SK-N-MC (cell line): ENCODE data around the gene PRSS58.

Experiments used
- DNase-seq: peaks from one replicate; pipeline ENCODE4 v3.0.0-alpha.2; 2011; ENCODE audit warnings: low read depth, low spot score
- H3K27ac ChIP-seq: fragments of 200-600 bp; sonication (generic); 2 replicates; pipeline ENCODE4 v1.5.1; 2016; ENCODE audit warnings: mixed run types
- H3K36me3 ChIP-seq: fragments of 200-600 bp; sonication (generic); 2 replicates; pipeline ENCODE4 v1.6.1; 2017; ENCODE audit warnings: antibody characterized with exemption, low read length, mixed read lengths; ENCODE audit not compliant: insufficient read depth
- H3K4me3 ChIP-seq: fragments of 200-600 bp; sonication (generic); 2 replicates; pipeline ENCODE4 v1.5.1; 2016
- H3K9ac ChIP-seq: fragments of 200-600 bp; sonication (generic); 2 replicates; pipeline ENCODE4 v1.8.0; 2017; ENCODE audit warnings: mixed run types, mixed read lengths; ENCODE audit not compliant: insufficient read length
- H3K9me3 ChIP-seq: fragments of 200-600 bp; sonication (generic); 2 replicates; pipeline ENCODE4 v1.6.1; 2017; ENCODE audit warnings: low read depth, mild to moderate bottlenecking, antibody characterized with exemption, low read length, moderate library complexity, mixed read lengths
- EZH2 ChIP-seq: fragments of 200-600 bp; sonication (generic); IDR thresholded peaks from one replicate; pipeline ENCODE4 v1.6.1; 2017; ENCODE audit warnings: antibody characterized with exemption
- FOXP2 ChIP-seq: optimal IDR thresholded peaks from 2 replicates; pipeline ENCODE3; 2011; ENCODE audit warnings: mild to moderate bottlenecking, moderate library complexity; ENCODE audit not compliant: insufficient read depth; ENCODE audit errors: extremely low read length, control extremely low read depth
- POLR2AphosphoS5 ChIP-seq: IDR thresholded peaks from 2 replicates; pipeline ENCODE4 v1.6.1; 2012; ENCODE audit warnings: mild to moderate bottlenecking, low read depth, low read length, borderline replicate concordance

Gene PRSS58

GRCh38 chr7:142280263-142280662, 22.4 kb upstream of the PRSS58 start:
- no peak overlapping the region for H3K4me3 ChIP-seq
- no peak overlapping the region for H3K9ac ChIP-seq
- no peaks in the 10 kb centered on the region for H3K9me3 ChIP-seq
- no peak for DNase-seq
- no peaks in the 10 kb centered on the region for H3K36me3 ChIP-seq
- no peak for TF ChIP-seq FOXP2
- no peak for TF ChIP-seq POLR2AphosphoS5
- no peak for TF ChIP-seq EZH2
- H3K27ac ChIP-seq = no peak overlapping the region

- no peak overlapping the region for H3K27ac ChIP-seq
- DNase-seq = no peak
- no peak overlapping the region for H3K9ac ChIP-seq
- H3K9me3 ChIP-seq = no peaks in the 10 kb centered on the region
- H3K4me3 ChIP-seq = no peak overlapping the region
- H3K36me3 ChIP-seq = no peaks in the 10 kb centered on the region
- TF ChIP-seq FOXP2 = no peak
- TF ChIP-seq POLR2AphosphoS5 = no peak
- TF ChIP-seq EZH2 = no peak
Observed at GRCh38 chr7:142279601-142280000, 21.7 kb upstream of the PRSS58 start.

- no peaks in the 10 kb centered on the region for H3K36me3 ChIP-seq
- TF ChIP-seq EZH2 = no peak
- no peak for TF ChIP-seq FOXP2
- no peak for TF ChIP-seq POLR2AphosphoS5
- no peak for DNase-seq
- H3K9me3 ChIP-seq = no peaks in the 10 kb centered on the region
- H3K4me3 ChIP-seq = no peak overlapping the region
- no peak overlapping the region for H3K27ac ChIP-seq
- H3K9ac ChIP-seq = no peak overlapping the region
Observed at GRCh38 chr7:142275028-142275427, 17.2 kb upstream of the PRSS58 start.

- Histone ChIP-seq H3K9me3 (no peaks in the 10 kb centered on the region), H3K27ac (no peak overlapping the region), H3K36me3 (no peaks in the 10 kb centered on the region), H3K9ac (no peak overlapping the region), H3K4me3 (no peak overlapping the region)
- no peak for DNase-seq
- TF ChIP-seq FOXP2 (no peak), POLR2AphosphoS5 (no peak), EZH2 (no peak)
Observed at GRCh38 chr7:142272841-142273240, 15.0 kb upstream of the PRSS58 start.

GRCh38 chr7:142263598-142264380, 5.9 kb upstream of the PRSS58 start:
- no peak overlapping the region for H3K4me3 ChIP-seq
- no peak overlapping the region for H3K9ac ChIP-seq
- DNase-seq = no peak
- TF ChIP-seq FOXP2 (no peak), EZH2 (no peak), POLR2AphosphoS5 (no peak)
- H3K27ac ChIP-seq = no peak overlapping the region
- H3K36me3 ChIP-seq = no peaks in the 10 kb centered on the region
- H3K9me3 ChIP-seq = no peaks in the 10 kb centered on the region

GRCh38 chr7:142250705-142251104, 7.2 kb downstream of the PRSS58 start:
- Histone ChIP-seq H3K27ac (no peak overlapping the region), H3K9ac (no peak overlapping the region), H3K9me3 (no peaks in the 10 kb centered on the region), H3K4me3 (no peak overlapping the region), H3K36me3 (no peaks in the 10 kb centered on the region)
- no peak for DNase-seq
- TF ChIP-seq EZH2 = no peak
- TF ChIP-seq POLR2AphosphoS5 = no peak
- TF ChIP-seq FOXP2 = no peak

- no peaks in the 10 kb centered on the region for H3K36me3 ChIP-seq
- DNase-seq = no peak
- no peak overlapping the region for H3K9ac ChIP-seq
- H3K27ac ChIP-seq = no peak overlapping the region
- H3K9me3 ChIP-seq = no peaks in the 10 kb centered on the region
- no peak for TF ChIP-seq FOXP2
- TF ChIP-seq EZH2 = no peak
- no peak for TF ChIP-seq POLR2AphosphoS5
- no peak overlapping the region for H3K4me3 ChIP-seq
Observed at GRCh38 chr7:142249918-142250317, 7.9 kb downstream of the PRSS58 start.

- H3K9me3 ChIP-seq = no peaks in the 10 kb centered on the region
- H3K36me3 ChIP-seq = no peaks in the 10 kb centered on the region
- no peak for DNase-seq
- TF ChIP-seq FOXP2 (no peak), POLR2AphosphoS5 (no peak), EZH2 (no peak)
- no peak overlapping the region for H3K27ac ChIP-seq
- H3K4me3 ChIP-seq = no peak overlapping the region
- no peak overlapping the region for H3K9ac ChIP-seq
Observed at GRCh38 chr7:142248166-142249160, 9.4 kb downstream of the PRSS58 start.
